Caki2 (cell line): ENCODE results near the gene GET4. TPM values are rescaled to one million over a fixed set of nuclear protein-coding genes. Genes with fewer than 3 reads are reported as not detected.
"Not testable (repeated sequence)": the region's sequence is repeated elsewhere in the genome, so short reads cannot be mapped to it uniquely, and the experiment has no call there.

Experiments used
- DNase-seq: peaks from one replicate; pipeline ENCODE4 v3.0.0-alpha.2; 2015; ENCODE audit warnings: low read depth
- in situ Hi-C: cut with HindIII; loops from 2 replicates; pipeline ENCODE4 v1.10.0; 2016; ENCODE audit warnings: low sequenced_read_pairs, low pct_unique_long_range_greater_than_20kb, mixed read lengths
- total RNA-seq: library from RNA; depleted of rRNA; stranded (reverse); fragments of >200 nt; shearing (Covaris generic); gene quantifications from 2 replicates; pipeline ENCODE4 v1.2.3, GENCODE V29; 2014; ENCODE audit warnings: low replicate concordance

The GET4 gene
- total RNA-seq, 1 experiment from 2014 or later = 117 TPM

GRCh38 chr7:917255-918117, 41.1 kb downstream of the GET4 start:
- DNase-seq = no peak
- in situ Hi-C loops = no loop called here

GRCh38 chr7:918118-918425, 41.7 kb downstream of the GET4 start:
- no peak for DNase-seq
- in situ Hi-C loops = no loop called here

- in situ Hi-C loops = no loop called here
These were observed 42.2 kb downstream of the GET4 start for GRCh38 chr7:918441-919113.

GRCh38 chr7:919114-919442, 42.7 kb downstream of the GET4 start:
- no peak for DNase-seq
- in situ Hi-C loops = no loop called here

More at GRCh38 chr7:918441-919113, 42.2 kb downstream of the GET4 start:
- no peak for DNase-seq

GRCh38 chr7:919924-920341, 43.6 kb downstream of the GET4 start:
- no peak for DNase-seq
- in situ Hi-C loops = no loop called here

- no peak for DNase-seq
- in situ Hi-C loops = no loop called here
These were observed 44.2 kb downstream of the GET4 start for GRCh38 chr7:920351-921070.

GRCh38 chr7:921071-921461, 44.7 kb downstream of the GET4 start:
- in situ Hi-C loops = no loop called here
- DNase-seq = no peak

GRCh38 chr7:921581-922333, 45.4 kb downstream of the GET4 start:
- in situ Hi-C loops = no loop called here
- DNase-seq = no peak

- in situ Hi-C loops = no loop called here
- no peak for DNase-seq
These were observed 46.2 kb downstream of the GET4 start for GRCh38 chr7:922334-923107.

- in situ Hi-C loops = no loop called here
- DNase-seq = no peak
These were observed 47.0 kb downstream of the GET4 start for GRCh38 chr7:923108-924041.

GRCh38 chr7:924042-924441, 47.7 kb downstream of the GET4 start:
- DNase-seq, in situ Hi-C loops: not testable (repeated sequence)

- no peak for DNase-seq
- in situ Hi-C loops = no loop called here
These were observed 48.3 kb downstream of the GET4 start for GRCh38 chr7:924541-925231.

GRCh38 chr7:925601-926000, 49.2 kb downstream of the GET4 start:
- in situ Hi-C loops = no loop called here
- DNase-seq = no peak

- DNase-seq = no peak
These were observed 50.0 kb downstream of the GET4 start for GRCh38 chr7:926061-927030.

GRCh38 chr7:927031-927671, 50.8 kb downstream of the GET4 start:
- DNase-seq = no peak
- in situ Hi-C loops = no loop called here

More at GRCh38 chr7:926061-927030, 50.0 kb downstream of the GET4 start:
- in situ Hi-C loops = no loop called here
